Chondrocyte (in vitro differentiated cells): ENCODE data around the gene RBM17. TPM values are rescaled to one million over a fixed set of nuclear protein-coding genes. Genes with fewer than 3 reads are reported as not detected.
"Not testable (repeated sequence)": the region's sequence is repeated elsewhere in the genome, so short reads cannot be mapped to it uniquely, and the experiment has no call there.

Experiments
- DNase-seq: peaks from one replicate; pipeline ENCODE4 v3.0.0; 2021; ENCODE audit warnings: mixed read lengths, low spot score
- H3K27ac Mint-ChIP-seq: one replicate; pipeline ENCODE4 v1.8.0; 2021; ENCODE audit warnings: mild to moderate bottlenecking, moderate library complexity, mixed read lengths; ENCODE audit not compliant: unreplicated experiment
- H3K27me3 Mint-ChIP-seq: 2 replicates; pipeline ENCODE4 v1.8.0; 2021; ENCODE audit warnings: low read depth, mixed read lengths
- H3K36me3 Mint-ChIP-seq: 2 replicates; pipeline ENCODE4 v1.8.0; 2021; ENCODE audit warnings: low read depth, mixed read lengths
- H3K4me1 Mint-ChIP-seq: 2 replicates; pipeline ENCODE4 v1.8.0; 2021; ENCODE audit warnings: low read depth, mild to moderate bottlenecking, mixed read lengths
- H3K4me3 Mint-ChIP-seq: one replicate; pipeline ENCODE4 v1.8.0; 2021; ENCODE audit warnings: mild to moderate bottlenecking, moderate library complexity, mixed read lengths; ENCODE audit not compliant: unreplicated experiment
- H3K9me3 Mint-ChIP-seq: 2 replicates; pipeline ENCODE4 v1.8.0; 2021; ENCODE audit warnings: low read depth, mixed read lengths
- CTCF ChIP-seq: fragments of 200-600 bp; sonication (generic); IDR thresholded peaks from 2 replicates; pipeline ENCODE4 v1.5.0; 2021; ENCODE audit warnings: antibody characterized with exemption, mild to moderate bottlenecking, moderate library complexity
- microRNA-seq: library from miRNA; unstranded; fragments of <30 nt; microRNA quantifications from one replicate; pipeline ENCODE4 v1.2.0, GENCODE V29; 2020; ENCODE audit warnings: borderline number of aligned reads
- total RNA-seq: library from RNA; stranded (reverse); gene quantifications from 3 replicates; pipeline ENCODE4 v1.2.1, GENCODE V29; 2021

Gene RBM17
- total RNA-seq, 1 donor from 2014 or later, result 59.0 TPM

- Mint-ChIP-seq H3K27ac (peak overlapping the region; percentile 51), H3K36me3 (no peaks in the 10 kb centered on the region), H3K9me3 (no peaks in the 10 kb centered on the region), H3K4me3 (peak overlapping the region; percentile 92), H3K4me1 (peaks cover 30% of the 10 kb centered on the region), H3K27me3 (no peaks in the 10 kb centered on the region)
- no peak for DNase-seq
- no peak for TF ChIP-seq CTCF
Observed at GRCh38 chr10:6164271-6165095, 75.6 kb downstream of the RBM17 start.

- DNase-seq, result no peak
- H3K36me3 Mint-ChIP-seq, result no peaks in the 10 kb centered on the region
- no peaks in the 10 kb centered on the region for H3K27me3 Mint-ChIP-seq
- H3K4me1 Mint-ChIP-seq, result peaks cover 37% of the 10 kb centered on the region
- no peaks in the 10 kb centered on the region for H3K9me3 Mint-ChIP-seq
- no peak for TF ChIP-seq CTCF
- H3K27ac Mint-ChIP-seq, result no peak overlapping the region
- no peak overlapping the region for H3K4me3 Mint-ChIP-seq
Observed at GRCh38 chr10:6165221-6165725, 76.4 kb downstream of the RBM17 start.

- not testable (repeated sequence) for H3K4me3 Mint-ChIP-seq, H3K9me3 Mint-ChIP-seq, H3K27ac Mint-ChIP-seq, DNase-seq, H3K36me3 Mint-ChIP-seq, H3K27me3 Mint-ChIP-seq
- peaks cover 42% of the 10 kb centered on the region for H3K4me1 Mint-ChIP-seq
Observed at GRCh38 chr10:6165933-6166332, 77.1 kb downstream of the RBM17 start.

Small RNAs within 50 kb of the gene (microRNA-seq; reads per million reads assigned to microRNA genes)
- not detected for gene MIR3155A
- gene MIR3155B, result not detected

Other genes starting within 250 kb of the RBM17 start
- gene ANKRD16, start 199.1 kb upstream of the RBM17 start, total RNA-seq, result 5.8 to 6.5 TPM (median 6.4 TPM) in 3 replicates
- gene FBH1, start 198.8 kb upstream of the RBM17 start, total RNA-seq, result 62.2 to 96.6 TPM (median 66.5 TPM) in 3 replicates
- gene IL15RA, start 111.5 kb upstream of the RBM17 start, total RNA-seq, result 0.56 to 0.65 TPM in 2 of 3 replicates, not detected in the other
- gene IL2RA, start 26.7 kb upstream of the RBM17 start, total RNA-seq, result not detected in 3 replicates
- gene PFKFB3, start 113.9 kb downstream of the RBM17 start, total RNA-seq, result 40.3 to 46.5 TPM (median 41.6 TPM) in 3 replicates